A673 (cell line): Measurements from ENCODE around the gene SPATA9.

Experiments
- CTCF ChIP-seq: fragments of 300-800, 200-600 bp; sonication (generic); conservative IDR thresholded peaks from 2 replicates; pipeline ENCODE4 v1.5.1; 2017; ENCODE audit warnings: low read depth, mild to moderate bottlenecking, antibody characterized with exemption, low read length, moderate library complexity, mixed read lengths
- EZH2 ChIP-seq: fragments of 200-600 bp; sonication (generic); IDR thresholded peaks from 2 replicates; pipeline ENCODE4 v1.6.1; 2017; ENCODE audit warnings: borderline replicate concordance, low read depth, mild to moderate bottlenecking, mixed read lengths, antibody characterized with exemption, low read length; ENCODE audit not compliant: poor library complexity, severe bottlenecking

GRCh38 chr5:95631991-95632675 lies 50.7 kb downstream of the SPATA9 start:
- TF ChIP-seq CTCF (no peak), EZH2 (no peak)
